OCI-LY7 (cell line): ENCODE results near the gene CDC14B. TPM values are rescaled to one million over a fixed set of nuclear protein-coding genes. Genes with fewer than 3 reads are reported as not detected.

Experiments
- BruUV-seq: library from RNA; stranded (reverse); fragments of 400-500 nt; replicated peaks from 2 replicates; lab custom pipeline; 2021; lab: Mats Ljungman, UMichigan
- CTCF ChIA-PET: fragments of 300-600 bp; sonication (Branson Sonifier 250); formaldehyde crosslinking; loops from one replicate; lab custom pipeline; 2022; ENCODE audit warnings: antibody characterized with exemption; ENCODE audit not compliant: unreplicated experiment; lab: Charles Lee
- POLR2A ChIA-PET: fragments of 300-600 bp; sonication (Branson Sonifier 250); formaldehyde crosslinking; loops from one replicate; lab custom pipeline; 2022; ENCODE audit warnings: antibody characterized with exemption; lab: Charles Lee
- DNase-seq: peaks from one replicate; pipeline ENCODE4 v3.0.0-alpha.2; 2015; ENCODE audit warnings: low spot score
- H2AFZ ChIP-seq: fragments of 200-600 bp; sonication (generic), shearing (Covaris generic); 2 replicates; pipeline ENCODE4 v1.6.1; 2014; ENCODE audit warnings: mild to moderate bottlenecking, antibody characterized with exemption, low read length, moderate library complexity
- H3K27ac ChIP-seq: fragments of 200-600 bp; sonication (generic); 2 replicates; pipeline ENCODE4 v1.5.1; 2014; ENCODE audit warnings: mixed run types, low read depth, mild to moderate bottlenecking, moderate library complexity, low read length, inconsistent platforms; ENCODE audit not compliant: poor library complexity, severe bottlenecking
- H3K36me3 ChIP-seq: fragments of 200-600 bp; sonication (generic); 2 replicates; pipeline ENCODE4 v1.6.1; 2014; ENCODE audit warnings: mild to moderate bottlenecking, antibody characterized with exemption, low read length, moderate library complexity, mixed read lengths; ENCODE audit not compliant: insufficient read depth
- H3K4me1 ChIP-seq: fragments of 200-600 bp; sonication (generic); 2 replicates; pipeline ENCODE4 v1.5.1; 2014; ENCODE audit warnings: mild to moderate bottlenecking, low read length; ENCODE audit not compliant: insufficient read depth, poor library complexity, severe bottlenecking
- H3K4me2 ChIP-seq: fragments of 200-600 bp; sonication (generic); 2 replicates; pipeline ENCODE4 v1.6.1; 2014; ENCODE audit warnings: mild to moderate bottlenecking, low read length
- H3K4me3 ChIP-seq: fragments of 200-600 bp; sonication (generic); 2 replicates; pipeline ENCODE4 v1.5.1; 2014; ENCODE audit warnings: mild to moderate bottlenecking, low read depth, low read length; ENCODE audit not compliant: poor library complexity, severe bottlenecking
- H3K79me2 ChIP-seq: fragments of 200-600 bp; sonication (generic); 2 replicates; pipeline ENCODE4 v1.6.1; 2016; ENCODE audit warnings: low read depth, mild to moderate bottlenecking, low read length, moderate library complexity, mixed read lengths; ENCODE audit not compliant: insufficient read depth
- H3K9me2 ChIP-seq: fragments of 200-600 bp; sonication (generic); 2 replicates; pipeline ENCODE4 v1.6.1; 2016; ENCODE audit warnings: mild to moderate bottlenecking, low read length, mixed read lengths; ENCODE audit not compliant: insufficient read depth
- H3K9me3 ChIP-seq: fragments of 200-600 bp; sonication (generic); 2 replicates; pipeline ENCODE4 v1.6.1; 2014; ENCODE audit warnings: mild to moderate bottlenecking, mixed run types, low read length, mixed read lengths
- H4K20me1 ChIP-seq: fragments of 200-600 bp; sonication (generic); 2 replicates; pipeline ENCODE4 v1.6.1; 2014; ENCODE audit warnings: mild to moderate bottlenecking, antibody characterized with exemption, low read length, moderate library complexity, mixed read lengths; ENCODE audit not compliant: insufficient read depth
- EZH2phosphoT487 ChIP-seq: fragments of 200-600 bp; sonication (generic); IDR thresholded peaks from 2 replicates; pipeline ENCODE4 v1.6.1; 2018; ENCODE audit warnings: low read depth, borderline replicate concordance, mild to moderate bottlenecking, mixed run types, antibody characterized with exemption, low read length, moderate library complexity, mixed read lengths
- intact Hi-C: fragments of 100-400 bp; cut with micrococcal nuclease; formaldehyde crosslinking; loops from one replicate; pipeline ENCODE4 v1.10.0; 2022; ENCODE audit not compliant: unreplicated experiment
- total RNA-seq, 2 experiments: library from RNA; depleted of rRNA in 1 of 2; stranded (reverse); fragments of >200 nt in 1 of 2; shearing (Covaris generic) in 1 of 2; gene quantifications; 2 replicates each; pipeline ENCODE4 v1.2.3, GENCODE V29; 2014 to 2022
- TF ChIP-seq, protein P1 (sequence below): fragments of 200-600 bp; sonication (generic); conservative IDR thresholded peaks from 2 replicates; pipeline ENCODE4 v1.5.1; 2014; ENCODE audit warnings: mild to moderate bottlenecking, antibody characterized with exemption, low read length, moderate library complexity, mixed read lengths

Gene CDC14B
- total RNA-seq, 2 experiments from 2014 or later, result 0.27 TPM; not detected in 1

DNA sequence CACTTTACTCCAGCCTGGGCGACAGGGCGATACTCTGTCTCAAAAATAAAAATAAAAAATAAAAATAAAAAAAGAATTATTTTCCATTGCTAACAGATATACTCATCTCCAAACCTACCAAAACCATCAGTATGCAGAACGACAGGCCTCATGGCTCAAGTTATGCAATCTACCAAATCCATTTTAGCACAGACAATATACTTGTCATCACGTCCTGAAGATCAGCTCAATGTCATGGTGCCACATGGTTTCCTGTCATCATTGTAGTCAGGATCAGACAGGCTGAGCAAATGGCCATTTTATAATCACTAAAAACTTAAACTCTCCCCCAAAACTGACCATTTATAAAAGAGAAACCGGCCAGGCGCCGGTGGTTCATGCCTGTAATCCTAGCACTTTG lies 100.5 kb downstream of the CDC14B start:
- Histone ChIP-seq H3K4me3 (no peak overlapping the region), H3K27ac (no peak overlapping the region), H3K79me2 (no peaks in the 10 kb centered on the region), H3K9me3 (no peaks in the 10 kb centered on the region), H3K4me2 (no peak overlapping the region), H4K20me1 (no peaks in the 10 kb centered on the region), H3K4me1 (no peaks in the 10 kb centered on the region), H2AFZ (no peak overlapping the region), H3K36me3 (no peaks in the 10 kb centered on the region), H3K9me2 (no peaks in the 10 kb centered on the region; the same call in 1 of the 2 replicates)
- ChIA-PET CTCF (no interaction called here), POLR2A (no interaction called here)
- DNase-seq, result no peak
- TF ChIP-seq EZH2phosphoT487, result no peak
- TF ChIP-seq, protein P1, sequence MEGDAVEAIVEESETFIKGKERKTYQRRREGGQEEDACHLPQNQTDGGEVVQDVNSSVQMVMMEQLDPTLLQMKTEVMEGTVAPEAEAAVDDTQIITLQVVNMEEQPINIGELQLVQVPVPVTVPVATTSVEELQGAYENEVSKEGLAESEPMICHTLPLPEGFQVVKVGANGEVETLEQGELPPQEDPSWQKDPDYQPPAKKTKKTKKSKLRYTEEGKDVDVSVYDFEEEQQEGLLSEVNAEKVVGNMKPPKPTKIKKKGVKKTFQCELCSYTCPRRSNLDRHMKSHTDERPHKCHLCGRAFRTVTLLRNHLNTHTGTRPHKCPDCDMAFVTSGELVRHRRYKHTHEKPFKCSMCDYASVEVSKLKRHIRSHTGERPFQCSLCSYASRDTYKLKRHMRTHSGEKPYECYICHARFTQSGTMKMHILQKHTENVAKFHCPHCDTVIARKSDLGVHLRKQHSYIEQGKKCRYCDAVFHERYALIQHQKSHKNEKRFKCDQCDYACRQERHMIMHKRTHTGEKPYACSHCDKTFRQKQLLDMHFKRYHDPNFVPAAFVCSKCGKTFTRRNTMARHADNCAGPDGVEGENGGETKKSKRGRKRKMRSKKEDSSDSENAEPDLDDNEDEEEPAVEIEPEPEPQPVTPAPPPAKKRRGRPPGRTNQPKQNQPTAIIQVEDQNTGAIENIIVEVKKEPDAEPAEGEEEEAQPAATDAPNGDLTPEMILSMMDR, result no peak
- intact Hi-C loops, result no loop called here
- BruUV-seq, result no TSS peak

DNA sequence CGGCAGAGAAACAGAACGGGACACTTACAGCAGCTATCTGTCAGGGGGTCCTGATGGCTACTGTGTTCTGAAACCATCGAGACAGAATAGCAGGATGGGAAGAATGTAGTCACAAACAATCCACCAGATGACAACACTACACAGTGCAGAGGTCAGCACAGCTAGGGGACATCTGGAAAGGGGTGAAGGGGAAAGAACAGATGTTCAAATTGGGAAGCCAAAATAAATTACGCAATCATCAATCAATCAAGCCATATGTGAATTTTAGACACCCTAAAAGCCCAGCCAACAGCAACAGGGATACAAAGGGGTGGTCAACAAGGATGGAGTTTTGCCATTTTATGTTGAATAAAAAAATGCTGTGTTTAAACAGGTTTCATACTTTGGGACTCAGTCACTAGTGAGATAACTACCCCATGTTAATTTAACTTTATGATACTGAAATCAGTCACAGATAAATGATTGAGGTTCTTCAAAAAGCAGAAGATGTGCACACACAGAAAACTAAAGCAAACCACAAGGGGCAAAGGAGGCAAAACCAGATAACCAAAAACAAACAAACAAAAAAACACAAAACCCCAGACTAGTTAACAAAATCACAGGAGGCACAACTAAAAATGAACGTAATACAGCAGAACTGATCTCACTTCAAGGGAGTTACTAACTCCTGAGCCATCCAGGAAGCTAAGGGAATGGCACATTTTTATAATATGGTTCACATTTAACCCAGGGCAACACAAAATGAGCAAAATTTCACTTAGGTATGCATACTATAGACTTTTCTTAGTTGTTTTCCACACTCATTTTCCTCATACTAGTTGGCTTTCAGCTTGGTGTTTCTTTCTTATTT lies 103.8 kb downstream of the CDC14B start:
- Histone ChIP-seq H2AFZ (no peak overlapping the region), H3K4me3 (no peak overlapping the region), H3K36me3 (no peaks in the 10 kb centered on the region), H3K79me2 (no peaks in the 10 kb centered on the region), H3K4me1 (no peaks in the 10 kb centered on the region), H3K4me2 (no peak overlapping the region), H3K9me2 (no peaks in the 10 kb centered on the region), H4K20me1 (no peaks in the 10 kb centered on the region), H3K27ac (no peak overlapping the region), H3K9me3 (no peaks in the 10 kb centered on the region)
- ChIA-PET POLR2A (interaction anchor here (0.6 kb wide), 1 partner anchor 56 kb away, joined by 4 read pairs; no protein-coding TSS in a partner anchor), CTCF (no interaction called here)
- DNase-seq, result no peak
- TF ChIP-seq EZH2phosphoT487, result no peak
- TF ChIP-seq, protein P1, result no peak
- BruUV-seq, result no TSS peak
- intact Hi-C loops, result no loop called here

DNA sequence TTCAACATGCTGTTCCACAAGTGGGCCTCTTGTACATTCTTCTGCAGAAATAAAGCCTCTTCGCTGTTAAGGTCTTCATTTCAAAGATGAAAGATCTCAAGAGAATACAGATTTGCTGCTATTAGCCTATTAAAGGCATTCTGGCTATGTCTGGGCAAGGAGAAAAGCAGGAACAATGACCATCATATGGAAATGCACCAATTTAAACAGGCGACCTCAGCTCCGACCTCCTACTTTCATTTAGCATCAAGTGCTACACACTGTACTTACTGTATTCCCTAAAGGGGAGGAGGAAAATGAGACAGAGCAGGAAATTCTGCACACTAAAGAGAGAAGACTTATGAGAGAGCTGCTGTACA lies 104.9 kb downstream of the CDC14B start:
- H3K4me2 ChIP-seq, result no peak overlapping the region
- H4K20me1 ChIP-seq, result no peaks in the 10 kb centered on the region
- TF ChIP-seq, protein P1, result no peak
- no peak for TF ChIP-seq EZH2phosphoT487
- H3K9me3 ChIP-seq, result no peaks in the 10 kb centered on the region
- no peak overlapping the region for H3K27ac ChIP-seq
- H3K9me2 ChIP-seq, result no peaks in the 10 kb centered on the region
- BruUV-seq, result no TSS peak
- intact Hi-C loops, result no loop called here
- no peak overlapping the region for H3K4me3 ChIP-seq
- H3K36me3 ChIP-seq, result no peaks in the 10 kb centered on the region
- CTCF ChIA-PET, result no interaction called here
- H2AFZ ChIP-seq, result no peak overlapping the region
- H3K79me2 ChIP-seq, result no peaks in the 10 kb centered on the region
- no peaks in the 10 kb centered on the region for H3K4me1 ChIP-seq
- POLR2A ChIA-PET, result interaction anchor here (0.6 kb wide), 1 partner anchor 124 kb away, joined by 3 read pairs; no protein-coding TSS in a partner anchor
- no peak for DNase-seq
